ENCODE data around the gene KAT2A.
"Not testable (repeated sequence)": the region's sequence is repeated elsewhere in the genome, so short reads cannot be mapped to it uniquely, and the experiment has no call there.

Gene KAT2A

DNA sequence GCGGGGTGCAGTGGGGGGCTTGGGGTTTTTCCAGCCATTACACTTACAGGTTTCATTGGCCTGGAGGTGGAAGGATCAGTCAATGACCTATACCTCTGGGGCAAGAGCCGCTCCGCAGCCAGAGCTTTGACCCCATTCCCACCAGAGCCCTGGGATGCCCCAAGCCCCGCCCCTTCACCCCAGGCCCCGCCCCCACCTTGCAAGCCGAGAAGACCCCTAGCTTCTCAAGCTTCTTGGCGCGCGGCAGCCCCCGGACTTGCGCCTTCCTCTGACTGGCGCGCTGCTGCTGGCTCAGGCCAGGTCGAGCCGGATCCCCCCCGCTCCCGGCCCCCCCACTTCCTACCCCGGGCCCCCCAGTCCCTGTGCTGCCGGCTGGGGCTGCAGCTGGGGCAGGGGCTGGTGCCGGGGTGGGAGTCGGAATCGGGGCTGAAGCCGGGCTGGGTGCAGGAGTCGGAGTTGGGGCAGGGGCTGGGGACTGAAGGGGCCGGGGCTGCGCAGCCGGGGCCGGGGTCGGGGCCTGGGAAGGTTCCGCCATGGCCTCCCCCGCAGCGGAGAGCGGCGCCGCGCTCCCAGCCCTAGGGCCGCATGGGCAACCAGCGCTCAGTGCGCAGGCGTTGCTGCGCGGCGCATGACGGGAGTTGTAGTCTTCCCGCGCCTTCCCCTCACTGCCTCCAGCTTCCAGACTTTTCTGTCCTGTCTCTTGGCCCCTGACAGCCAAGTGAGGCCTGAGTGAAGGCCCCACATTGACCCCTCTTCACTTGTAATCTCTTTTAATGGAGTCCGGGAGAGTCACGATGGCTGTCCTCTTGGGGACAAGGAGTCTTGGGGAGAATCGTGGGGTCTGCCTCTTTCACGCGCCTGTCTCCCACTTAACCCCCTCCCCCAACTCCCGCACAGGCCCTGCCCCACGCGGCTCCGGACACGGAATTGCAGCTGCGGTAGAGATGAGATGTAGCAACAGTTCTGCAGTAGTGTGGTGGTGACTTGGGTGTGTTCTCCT lies at the start of gene KAT2A:
Gene KAT2A (minus strand): TSS at position 598 of the 1,000 bp plus-strand sequence. CDS start 63 bp downstream, at position 535.
- peak; percentile 68 for DNase-seq

GRCh38 chr17:42169351-42169750 lies 48.2 kb upstream of the KAT2A start:
- DNase-seq: no peak

DNA sequence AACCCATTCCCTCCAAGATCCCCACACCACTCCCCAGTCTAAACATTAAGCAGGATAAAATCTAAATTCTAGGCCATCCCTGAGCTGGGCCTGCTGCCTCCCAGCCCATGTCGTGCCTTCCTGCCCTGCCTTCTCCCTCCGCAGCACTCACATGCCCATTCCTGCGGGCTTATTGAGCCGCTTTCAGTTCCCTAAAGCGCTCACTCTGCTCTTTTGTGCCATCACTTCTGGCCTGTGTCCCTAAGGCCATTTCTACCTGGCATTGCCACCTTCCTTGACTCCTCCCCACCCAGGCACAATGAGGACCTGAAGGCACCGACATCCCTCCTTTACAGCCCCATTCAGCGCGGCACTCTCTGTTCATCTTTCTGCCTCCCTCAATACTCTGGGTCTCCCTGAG lies 46.6 kb upstream of the KAT2A start:
- DNase-seq: no peak

- DNase-seq: no peak
These were observed 45.1 kb upstream of the KAT2A start for GRCh38 chr17:42166196-42166763.

- no peak for DNase-seq
These were observed 44.6 kb upstream of the KAT2A start for GRCh38 chr17:42165751-42166150.

DNA sequence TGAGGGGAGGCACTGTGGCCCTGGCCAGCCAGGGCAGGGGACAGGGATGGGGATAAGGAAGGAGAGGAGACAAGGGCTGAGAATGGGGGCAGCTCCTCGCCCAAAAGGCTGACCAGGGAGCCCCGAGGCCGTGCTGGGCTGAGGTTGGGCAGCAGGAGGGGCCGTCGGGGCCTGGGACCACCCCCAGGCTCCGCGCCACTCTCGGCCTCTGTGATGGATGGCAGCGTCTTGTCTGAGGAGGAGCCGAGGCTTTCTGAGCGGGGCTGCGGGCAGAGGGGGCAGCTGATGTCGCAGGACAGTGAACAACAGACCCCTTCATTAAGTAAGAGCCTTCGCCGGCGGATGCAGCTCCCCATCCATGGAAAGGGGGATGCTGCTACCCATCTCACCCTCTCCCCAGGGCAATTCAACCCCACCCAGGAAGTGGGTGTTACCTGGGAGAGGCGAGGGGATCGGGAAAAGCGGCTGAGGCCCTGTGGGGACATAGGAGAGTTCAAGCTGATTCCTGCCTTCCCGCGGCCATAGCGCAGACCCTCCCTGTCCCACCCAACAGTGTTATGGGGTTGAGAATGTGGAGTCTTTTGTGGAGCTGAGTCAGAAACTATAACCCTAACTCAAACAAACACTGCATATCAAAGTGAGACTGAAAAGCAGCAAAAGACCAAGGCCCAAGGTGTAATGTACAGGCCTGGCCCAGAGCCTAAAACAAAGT lies 42.7 kb upstream of the KAT2A start:
- DNase-seq: no peak

DNA sequence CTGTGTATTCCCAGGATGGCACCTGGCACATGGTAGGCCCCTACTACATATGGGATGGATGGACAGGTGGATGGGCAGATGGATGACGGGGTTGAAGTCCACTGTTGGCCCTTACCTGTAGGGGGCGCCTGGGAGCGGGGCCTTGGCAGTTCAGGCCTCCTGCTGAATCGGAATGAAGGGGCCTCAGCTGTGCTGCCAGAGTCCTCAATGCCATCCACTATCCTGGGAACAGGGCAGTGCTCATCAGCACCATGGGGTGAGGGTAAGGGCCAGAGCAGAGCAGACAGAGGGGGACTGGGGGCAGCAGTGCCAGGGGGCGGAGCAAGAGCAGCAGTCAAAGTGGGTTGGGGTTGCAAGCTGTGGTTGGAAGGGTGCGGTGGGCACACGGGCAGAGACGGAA lies 41.9 kb upstream of the KAT2A start:
- DNase-seq: no peak

DNA sequence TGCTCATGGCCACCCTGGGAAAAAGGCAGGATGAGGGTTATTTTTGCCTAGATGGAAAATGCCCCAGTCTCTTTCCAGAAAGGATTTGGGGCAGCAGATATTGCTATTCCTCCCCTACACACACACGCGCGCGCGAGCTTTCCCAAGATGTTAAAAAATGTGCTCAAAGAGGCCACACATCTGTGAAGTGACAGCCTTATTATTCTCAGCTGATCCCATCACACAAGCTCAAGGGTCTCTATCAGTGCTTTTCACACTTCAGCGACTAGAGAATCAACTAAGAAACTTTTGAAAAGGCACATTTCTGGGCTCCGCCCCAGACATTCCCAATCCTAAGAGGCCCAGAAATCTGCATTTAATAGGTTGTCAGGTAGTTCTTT lies 39.4 kb upstream of the KAT2A start:
- DNase-seq: no peak

DNA sequence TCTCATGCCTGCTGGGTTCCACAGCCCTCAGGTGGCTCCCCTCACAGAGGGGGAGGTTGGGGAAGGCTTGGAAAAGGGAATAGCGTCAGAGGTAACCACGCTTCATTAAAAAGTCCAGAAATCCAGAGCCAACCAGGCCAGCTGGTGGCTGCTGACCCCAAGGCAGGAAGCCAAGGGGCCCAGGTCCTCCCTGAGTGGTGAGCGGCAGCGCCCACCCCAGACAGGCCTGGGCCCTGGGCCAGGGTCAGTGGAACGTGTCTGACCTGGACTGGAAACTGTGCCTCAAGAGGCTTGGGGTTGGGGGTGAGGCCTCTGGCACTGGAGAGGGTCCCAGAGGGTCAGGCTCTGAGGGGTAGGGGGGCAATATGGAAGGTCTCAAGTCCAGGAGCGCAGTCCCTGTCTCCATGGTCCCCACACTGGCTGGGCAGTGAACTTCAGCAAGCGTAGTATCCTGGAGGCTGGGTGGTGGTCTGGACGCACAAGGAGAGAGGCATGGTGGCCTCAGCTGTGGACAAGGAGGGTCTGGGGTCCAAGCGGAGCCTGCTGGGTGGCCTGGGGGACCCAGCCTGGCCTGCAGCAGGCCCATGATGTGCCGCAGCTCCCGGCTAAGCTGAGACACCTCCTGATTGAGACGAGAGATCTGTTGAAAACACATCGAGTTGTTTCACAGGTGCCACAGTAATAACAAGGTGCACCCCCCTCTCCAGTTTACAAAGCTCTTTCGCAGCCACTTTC lies 38.8 kb upstream of the KAT2A start:
- DNase-seq: no peak

GRCh38 chr17:42155614-42156045 lies 34.5 kb upstream of the KAT2A start:
- no peak for DNase-seq

GRCh38 chr17:42153919-42154742 lies 33.0 kb upstream of the KAT2A start:
- no peak for DNase-seq

DNA sequence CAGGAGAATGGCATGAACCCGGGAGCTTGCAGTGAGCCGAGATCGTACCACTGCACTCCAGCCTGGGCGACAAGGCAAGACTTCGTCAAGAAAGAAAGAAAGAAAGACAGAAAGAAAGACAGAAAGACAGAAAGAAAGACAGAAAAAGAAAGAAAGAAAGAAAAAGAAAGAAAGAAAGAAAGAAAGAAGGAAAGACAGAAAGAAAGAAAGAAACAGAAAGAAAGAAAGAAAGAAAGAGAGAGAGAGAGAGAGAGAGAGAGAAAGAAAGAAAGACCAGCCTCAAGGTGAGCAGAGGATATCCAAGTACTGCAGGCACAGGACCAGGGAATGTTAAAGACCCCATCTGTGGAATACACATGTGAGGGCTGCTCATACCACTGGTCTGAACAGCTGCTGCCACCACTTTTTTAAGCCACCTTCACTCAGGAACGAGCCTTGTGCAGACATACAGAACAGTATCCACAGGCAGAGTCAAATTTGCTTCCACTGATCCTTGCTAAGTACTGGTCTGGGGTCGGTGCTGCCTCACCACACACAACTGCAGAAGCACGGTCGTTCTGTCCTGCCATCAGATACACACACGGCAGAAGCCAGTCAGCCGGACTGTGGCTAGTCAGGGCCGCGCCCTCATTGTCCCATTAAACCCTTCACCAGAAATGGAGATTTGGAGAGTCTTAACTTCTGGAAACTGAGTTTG lies 25.9 kb upstream of the KAT2A start:
- DNase-seq: no peak

- DNase-seq: not testable (repeated sequence)
These were observed 22.0 kb upstream of the KAT2A start for GRCh38 chr17:42143138-42143537.

DNA sequence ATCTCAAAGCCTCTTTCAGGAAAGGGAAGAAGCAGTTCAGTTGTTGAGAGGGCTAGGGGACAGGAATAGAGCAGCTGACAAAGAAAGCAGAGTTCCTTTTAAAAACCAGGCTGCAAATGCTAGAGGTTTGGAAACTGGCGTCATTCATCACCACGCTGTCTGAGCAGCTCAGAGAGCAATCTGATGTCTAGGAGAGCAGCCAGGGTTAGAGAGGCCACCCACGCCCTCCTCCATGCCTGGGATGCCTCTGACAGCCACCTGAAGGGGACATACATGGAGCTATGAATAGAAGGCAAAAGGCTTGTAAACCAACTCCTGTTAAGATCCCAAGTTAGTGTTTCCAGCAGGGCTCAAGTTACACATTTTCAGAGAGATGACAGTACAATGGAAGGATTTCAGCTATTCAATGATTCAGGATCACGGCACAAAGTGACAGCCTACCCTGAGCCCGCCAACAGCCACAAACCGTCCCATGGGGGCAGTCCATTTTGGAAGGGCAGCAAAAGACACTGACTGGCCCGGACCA lies 21.3 kb upstream of the KAT2A start:
- no peak for DNase-seq

DNA sequence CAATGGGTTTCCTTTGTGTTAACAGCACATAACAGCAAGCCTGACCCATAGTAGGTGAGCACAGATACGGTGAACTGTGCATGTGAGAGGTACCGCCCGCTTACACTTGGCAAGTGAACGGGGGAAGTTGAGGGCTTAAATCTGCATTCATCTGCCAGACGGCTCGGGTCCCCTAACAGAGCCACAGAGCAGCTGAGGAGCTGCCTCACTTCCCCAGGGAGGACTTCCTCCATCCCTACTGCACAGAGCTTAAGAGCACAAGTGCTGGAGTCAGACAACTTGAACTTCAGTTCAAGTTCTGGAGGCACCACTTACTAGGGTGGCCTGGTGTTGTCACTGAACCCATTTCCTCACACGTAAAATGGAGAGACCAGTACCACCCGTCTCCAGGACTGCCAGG lies 20.2 kb upstream of the KAT2A start:
- DNase-seq: no peak

DNA sequence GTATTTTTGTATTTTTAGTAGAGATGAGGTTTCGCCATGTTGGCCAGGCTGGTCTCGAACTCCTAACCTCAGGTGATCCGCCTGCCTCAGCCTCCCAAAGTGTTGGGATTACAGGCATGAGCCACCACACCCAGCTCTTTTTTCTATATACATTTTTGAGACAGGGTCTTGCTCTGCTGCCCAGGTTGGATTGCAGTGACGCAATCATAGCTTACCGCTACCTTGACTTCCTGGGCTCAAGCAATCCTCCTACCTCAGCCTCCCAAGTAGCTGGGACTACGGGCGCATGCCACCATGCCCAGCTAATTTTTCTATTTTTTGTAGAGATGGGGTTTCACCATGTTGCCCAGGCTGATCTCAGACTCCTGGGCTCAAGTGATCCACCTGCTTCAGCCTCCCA lies 19.5 kb upstream of the KAT2A start:
- DNase-seq: not testable (repeated sequence)

DNA sequence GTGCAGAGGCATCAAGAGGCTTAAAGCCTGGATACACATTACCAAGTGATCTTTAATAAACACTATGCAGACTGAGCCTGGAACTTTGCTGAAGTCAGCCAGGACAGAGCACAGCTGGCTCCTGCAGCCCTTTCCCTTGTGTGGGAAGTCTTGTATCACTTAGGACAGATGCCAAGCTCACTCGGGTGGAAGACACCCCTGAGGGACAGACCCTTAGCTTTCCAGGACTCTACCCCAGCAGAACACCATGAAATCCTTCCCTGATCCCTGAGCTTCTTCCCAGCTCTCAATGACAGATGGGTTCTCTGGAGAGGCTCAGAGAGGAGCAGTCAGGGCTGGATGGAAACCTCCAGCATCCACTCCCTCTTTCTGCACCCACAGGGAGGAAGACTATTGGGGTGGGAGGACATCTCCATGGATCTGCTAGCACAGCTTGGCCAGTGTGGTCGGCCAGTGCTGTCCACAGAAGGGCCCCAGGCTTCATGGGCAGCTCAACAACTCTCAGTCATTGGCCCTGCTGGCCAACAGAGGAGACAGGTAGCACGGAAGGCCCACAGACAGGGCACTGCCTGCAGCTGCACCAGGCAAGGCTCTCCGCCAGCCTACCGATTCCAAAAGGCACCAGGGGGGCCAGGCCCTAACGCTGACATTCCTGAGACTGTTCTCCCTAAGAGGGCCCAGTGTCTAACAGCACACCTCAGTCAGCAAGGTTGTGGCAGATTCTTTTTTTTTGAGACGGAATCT lies 17.8 kb upstream of the KAT2A start:
- DNase-seq: no peak

GRCh38 chr17:42136654-42137051 lies 15.5 kb upstream of the KAT2A start:
- no peak for DNase-seq

DNA sequence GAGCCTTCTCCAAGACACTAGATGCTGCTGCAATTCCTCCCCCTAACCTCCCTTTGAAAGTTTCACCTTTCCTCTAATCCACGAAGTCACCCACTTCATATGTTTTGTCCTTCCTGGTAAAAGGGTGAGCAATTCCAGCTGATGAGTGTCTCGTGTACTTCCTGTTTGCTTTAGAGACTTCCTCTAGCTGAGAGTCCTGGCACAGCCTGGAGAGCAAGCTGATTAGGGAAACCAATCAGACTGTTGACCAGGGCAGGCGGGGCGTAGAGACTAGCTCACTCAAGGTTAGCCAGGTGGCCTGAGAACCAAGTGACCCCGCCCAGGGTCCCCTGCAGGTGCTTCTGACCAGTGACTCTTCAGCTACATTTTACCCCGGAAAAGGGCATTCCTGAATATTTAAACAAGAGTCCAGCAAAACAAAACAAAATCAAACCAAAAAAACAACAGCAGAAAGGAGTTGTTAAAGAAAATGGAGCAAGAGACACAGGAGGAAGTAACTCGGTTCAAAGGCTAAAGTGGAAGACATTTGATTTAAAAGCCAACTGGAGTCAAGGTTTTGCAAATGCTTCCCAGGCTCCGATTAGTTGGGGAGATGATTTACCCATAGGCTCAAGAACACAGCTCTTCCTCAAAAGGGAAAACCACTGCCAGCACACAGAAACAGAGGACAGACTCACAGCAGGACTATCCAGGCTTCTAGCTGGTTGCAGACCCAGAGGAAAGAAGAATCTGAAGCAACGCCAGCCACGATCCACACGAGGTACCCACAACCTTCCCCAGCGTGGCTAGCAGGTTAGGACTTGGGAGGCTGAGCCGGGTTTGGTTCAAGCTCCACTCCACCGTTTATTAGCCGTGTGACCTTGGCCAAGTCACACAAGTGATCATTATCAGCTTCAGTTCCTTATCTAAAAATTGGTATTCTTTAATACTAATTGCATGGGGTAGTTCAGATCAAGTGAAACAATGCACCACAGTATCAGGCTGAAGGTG lies 14.8 kb upstream of the KAT2A start:
- no peak for DNase-seq
